GM21515 (cell line): ENCODE results near the gene CNDP1.
A peak's percentile ranks its signal among the peaks of the same experiment; 100 is the strongest.
"Not testable (repeated sequence)": the region's sequence is repeated elsewhere in the genome, so short reads cannot be mapped to it uniquely, and the experiment has no call there.

Experiments
- ATAC-seq: cut with Tn5 transposase; IDR thresholded peaks from one replicate; pipeline ENCODE4 v1.9.1; 2021; ENCODE audit not compliant: unreplicated experiment

The CNDP1 gene, protein sequence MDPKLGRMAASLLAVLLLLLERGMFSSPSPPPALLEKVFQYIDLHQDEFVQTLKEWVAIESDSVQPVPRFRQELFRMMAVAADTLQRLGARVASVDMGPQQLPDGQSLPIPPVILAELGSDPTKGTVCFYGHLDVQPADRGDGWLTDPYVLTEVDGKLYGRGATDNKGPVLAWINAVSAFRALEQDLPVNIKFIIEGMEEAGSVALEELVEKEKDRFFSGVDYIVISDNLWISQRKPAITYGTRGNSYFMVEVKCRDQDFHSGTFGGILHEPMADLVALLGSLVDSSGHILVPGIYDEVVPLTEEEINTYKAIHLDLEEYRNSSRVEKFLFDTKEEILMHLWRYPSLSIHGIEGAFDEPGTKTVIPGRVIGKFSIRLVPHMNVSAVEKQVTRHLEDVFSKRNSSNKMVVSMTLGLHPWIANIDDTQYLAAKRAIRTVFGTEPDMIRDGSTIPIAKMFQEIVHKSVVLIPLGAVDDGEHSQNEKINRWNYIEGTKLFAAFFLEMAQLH

DNA sequence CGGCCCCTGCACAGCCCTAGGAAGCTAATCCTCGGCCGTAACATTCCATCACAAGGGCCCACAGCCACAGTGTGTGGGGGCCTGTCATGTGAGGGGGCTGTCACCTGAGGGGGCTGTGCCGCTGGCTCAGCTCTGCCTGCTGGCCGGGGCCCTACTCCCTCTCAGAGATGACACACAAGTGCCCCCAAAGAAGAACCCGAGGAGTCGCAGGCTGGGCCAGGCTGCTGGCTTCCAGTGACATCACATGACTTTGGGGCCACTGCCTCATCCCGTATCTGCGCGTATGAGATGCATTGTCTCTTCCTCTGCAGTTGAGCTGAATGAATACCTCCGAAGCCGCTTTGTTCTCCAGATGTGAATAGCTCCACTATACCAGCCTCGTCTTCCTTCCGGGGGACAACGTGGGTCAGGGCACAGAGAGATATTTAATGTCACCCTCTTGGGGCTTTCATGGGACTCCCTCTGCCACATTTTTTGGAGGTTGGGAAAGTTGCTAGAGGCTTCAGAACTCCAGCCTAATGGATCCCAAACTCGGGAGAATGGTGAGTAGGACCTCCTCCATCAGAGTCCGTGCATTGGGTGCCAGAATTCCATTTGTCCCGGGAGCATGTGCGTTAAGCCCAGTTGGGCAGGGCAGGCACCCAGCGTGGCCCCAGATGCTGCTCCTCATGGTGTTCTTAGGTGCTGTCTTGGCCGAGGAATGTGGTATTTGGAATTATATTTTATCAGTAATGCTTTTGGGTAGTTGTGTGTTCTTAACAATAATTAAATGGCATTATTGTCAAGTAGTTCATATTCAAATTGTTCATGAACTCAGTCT is at the start of gene CNDP1:
TSS of gene CNDP1 (plus strand) at position 351 of the 820 bp plus-strand sequence. CDS start at position 519, 168 bp downstream.
- no peak for ATAC-seq

GRCh38 chr18:74486119-74486849 is 48.0 kb upstream of the CNDP1 start:
- ATAC-seq = no peak

DNA sequence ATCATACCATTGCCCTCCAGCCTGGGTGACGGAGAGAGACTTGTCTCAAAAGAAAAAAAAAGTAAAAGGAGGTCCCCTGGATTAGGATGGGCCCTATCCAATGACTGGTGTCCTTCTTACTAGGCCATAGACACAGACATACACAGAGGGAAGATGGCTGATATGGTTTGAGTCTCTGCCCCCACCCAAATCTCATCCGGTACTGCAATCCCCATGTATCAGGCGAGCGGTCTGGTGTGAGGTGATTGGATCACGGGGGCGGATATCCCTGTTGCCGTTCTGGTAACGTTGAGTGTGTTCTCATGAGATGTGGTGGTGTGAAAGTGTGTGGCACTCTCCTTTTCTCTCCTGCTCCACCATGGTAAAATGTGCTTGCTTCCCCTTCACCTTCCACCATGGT is 45.9 kb upstream of the CNDP1 start:
- no peak for ATAC-seq

DNA sequence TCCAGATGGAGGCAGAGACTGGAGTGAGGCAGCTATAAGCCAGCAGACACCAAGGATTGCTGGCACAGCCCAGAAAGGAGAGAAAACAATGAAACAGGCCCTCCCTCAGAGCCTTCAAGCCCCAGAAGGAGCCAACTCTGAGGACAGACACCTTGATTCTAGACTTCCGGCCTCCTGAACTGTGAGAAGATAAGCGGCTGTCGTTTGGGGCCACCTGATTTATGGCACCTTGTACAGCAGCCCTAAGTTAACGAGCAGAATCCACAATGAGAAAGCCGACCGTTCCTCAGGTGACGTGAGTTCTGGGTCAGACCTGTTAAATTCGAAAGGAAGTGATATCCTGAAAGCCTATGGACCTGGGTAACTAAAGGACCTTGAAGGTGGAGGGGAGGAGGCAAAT is 45.4 kb upstream of the CNDP1 start:
- no peak for ATAC-seq

DNA sequence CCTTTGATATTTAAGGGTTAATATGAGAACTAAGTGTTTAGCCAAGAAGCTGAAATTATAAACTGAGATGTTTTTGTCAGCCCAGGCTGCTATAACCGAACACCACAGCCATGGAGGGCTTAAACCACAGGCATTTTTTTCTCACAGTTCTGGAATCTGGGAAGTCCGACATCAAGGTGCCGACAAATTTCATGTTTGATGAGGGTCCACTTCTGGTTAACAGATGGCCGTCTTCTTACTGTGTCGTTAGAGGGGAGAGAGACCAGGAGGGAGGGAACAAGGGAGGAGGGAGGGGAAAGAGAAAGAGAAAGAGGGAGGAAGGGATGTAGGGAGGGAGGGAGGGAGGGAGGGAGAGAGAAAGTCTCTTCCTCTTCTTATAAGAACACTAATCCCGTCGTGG is 44.6 kb upstream of the CNDP1 start:
- no peak for ATAC-seq

- ATAC-seq = no peak
Measured at GRCh38 chr18:74492259-74492658, 42.0 kb upstream of the CNDP1 start.

GRCh38 chr18:74493689-74494088 is 40.6 kb upstream of the CNDP1 start:
- ATAC-seq = peak; percentile 28

- no peak for ATAC-seq
Measured at GRCh38 chr18:74494514-74494913, 39.8 kb upstream of the CNDP1 start.

GRCh38 chr18:74495581-74496507 is 38.5 kb upstream of the CNDP1 start, which contains the start of gene CNDP2:
Gene CNDP2 (plus strand): TSS chr18:74496363. CDS start chr18:74499974, 3,611 bp downstream.
- ATAC-seq = peak; percentile 72

DNA sequence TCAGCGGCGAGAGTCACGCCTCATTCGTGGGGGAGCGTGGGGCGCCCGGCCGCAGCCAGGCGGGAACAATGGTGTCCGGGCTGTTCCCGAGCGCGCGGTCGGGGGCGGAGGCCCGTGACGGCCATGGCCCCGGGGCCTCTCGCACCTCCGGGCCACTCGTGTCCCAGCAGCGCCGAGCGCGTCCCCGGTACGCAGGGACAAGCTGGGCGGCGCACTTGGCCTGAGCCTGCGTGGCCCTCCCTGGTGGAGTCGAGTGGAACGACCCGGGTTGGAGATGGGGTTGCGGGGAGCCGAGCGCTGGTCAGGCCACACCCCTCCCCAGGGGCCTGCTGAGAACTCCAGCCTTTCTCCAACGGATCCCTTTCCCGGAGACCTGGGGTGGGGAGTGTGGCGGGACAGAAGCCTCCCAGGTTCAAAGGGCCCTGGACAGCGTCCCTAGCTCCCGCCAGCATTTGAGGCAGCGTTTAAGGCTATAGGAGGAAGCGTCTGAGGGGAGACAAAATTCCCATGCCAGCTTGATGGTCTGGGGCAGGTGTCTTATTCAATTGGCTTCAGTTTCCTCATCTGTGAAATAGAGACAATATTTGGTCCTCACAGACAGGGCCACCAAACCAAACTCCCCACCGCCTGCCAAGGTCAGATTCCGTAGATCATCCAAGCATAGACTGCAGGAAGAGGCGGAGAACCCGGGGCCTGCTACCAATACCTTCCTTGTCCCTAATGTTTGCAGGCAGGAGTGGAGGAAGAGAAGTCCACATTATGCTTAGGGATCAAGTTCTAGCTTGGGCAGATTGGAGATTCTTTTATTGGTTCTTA is 37.6 kb upstream of the CNDP1 start:
- ATAC-seq = peak; percentile 26

- ATAC-seq = no peak
Measured at GRCh38 chr18:74497324-74497676, 37.0 kb upstream of the CNDP1 start.

- no peak for ATAC-seq
Measured at GRCh38 chr18:74497778-74498177, 36.5 kb upstream of the CNDP1 start.

DNA sequence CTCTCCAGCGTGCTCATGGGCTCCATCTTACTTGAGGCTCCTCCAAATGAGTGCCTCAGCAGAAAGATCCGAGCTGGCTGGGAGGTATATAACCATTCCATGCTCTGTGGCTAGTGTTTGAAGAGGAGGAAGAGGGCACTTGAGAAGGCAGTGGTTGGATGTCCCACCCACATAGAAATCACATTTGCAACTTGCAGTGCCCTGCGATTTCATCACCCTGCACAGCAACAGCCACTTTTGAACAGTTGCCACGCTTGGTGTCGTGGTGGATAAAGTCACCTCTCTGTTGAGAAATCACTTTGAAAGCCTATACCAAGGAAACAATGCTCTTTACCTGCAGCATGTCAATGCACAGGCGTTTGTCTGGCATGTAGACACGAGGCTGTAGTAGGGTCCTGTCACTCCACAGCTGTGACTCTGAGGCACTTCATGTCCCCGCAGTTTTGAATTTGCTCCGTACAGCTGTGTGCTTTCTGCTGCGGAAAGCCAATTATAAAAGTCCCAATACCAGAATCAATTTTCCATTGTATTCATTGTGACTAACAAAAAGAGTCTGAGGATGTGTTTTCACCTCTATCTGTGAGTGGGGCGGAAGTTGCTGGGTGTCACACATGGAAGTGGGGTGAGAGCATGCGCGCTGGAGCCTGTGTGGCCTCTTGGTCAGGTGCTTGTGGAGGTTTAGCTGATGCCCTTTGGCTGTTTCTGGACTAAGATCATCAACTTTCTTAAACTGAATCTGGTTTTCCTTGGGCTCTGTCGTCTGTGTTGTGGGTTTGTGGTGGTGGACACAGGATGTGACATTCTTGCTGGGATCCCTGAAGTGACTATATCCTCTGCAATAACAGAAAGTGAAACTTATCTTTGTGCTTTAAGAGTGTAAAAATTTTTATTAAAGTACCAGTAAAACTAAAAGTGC is 35.3 kb upstream of the CNDP1 start:
- peak; percentile 37 for ATAC-seq

DNA sequence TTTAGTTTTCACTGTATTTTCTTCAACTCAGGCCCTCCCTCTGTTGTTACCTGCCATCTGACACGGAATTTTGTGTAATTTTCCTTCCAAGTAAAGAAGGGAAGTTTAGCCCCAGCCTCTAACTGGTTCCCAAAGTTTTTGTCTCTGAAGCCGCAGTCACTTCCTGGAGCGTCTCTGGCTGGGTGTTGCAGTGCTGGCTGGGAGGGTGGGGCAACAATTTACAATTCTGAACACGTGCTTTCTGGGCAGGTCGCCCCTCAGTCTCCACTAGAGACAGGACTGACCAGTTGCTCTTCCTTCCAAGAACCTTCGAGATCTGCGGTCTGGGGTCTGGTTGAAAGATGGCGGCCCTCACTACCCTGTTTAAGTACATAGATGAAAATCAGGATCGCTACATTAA is 34.7 kb upstream of the CNDP1 start:
- peak; percentile 30 for ATAC-seq

DNA sequence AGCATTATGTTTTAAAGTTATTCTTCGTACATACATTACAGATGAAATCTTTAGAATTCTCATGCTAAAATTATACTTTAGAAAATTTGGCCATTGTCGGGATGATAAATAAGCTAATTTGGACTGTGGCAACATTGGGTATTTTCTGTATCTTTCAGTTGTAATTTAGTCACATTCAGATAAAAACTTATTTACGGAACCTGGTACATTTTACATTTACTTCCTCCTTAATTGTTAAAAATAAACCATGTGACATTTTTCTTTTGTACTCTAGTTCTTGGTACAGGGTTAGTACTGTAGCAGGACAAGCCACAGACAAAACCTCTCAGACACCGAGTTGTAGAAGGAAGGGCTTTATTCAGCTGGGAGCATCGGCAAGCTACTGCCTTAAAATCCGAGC is 33.9 kb upstream of the CNDP1 start:
- ATAC-seq = no peak

GRCh38 chr18:74500774-74501173 is 33.5 kb upstream of the CNDP1 start:
- not testable (repeated sequence) for ATAC-seq

- ATAC-seq = no peak
Measured at GRCh38 chr18:74501386-74501785, 32.9 kb upstream of the CNDP1 start.

DNA sequence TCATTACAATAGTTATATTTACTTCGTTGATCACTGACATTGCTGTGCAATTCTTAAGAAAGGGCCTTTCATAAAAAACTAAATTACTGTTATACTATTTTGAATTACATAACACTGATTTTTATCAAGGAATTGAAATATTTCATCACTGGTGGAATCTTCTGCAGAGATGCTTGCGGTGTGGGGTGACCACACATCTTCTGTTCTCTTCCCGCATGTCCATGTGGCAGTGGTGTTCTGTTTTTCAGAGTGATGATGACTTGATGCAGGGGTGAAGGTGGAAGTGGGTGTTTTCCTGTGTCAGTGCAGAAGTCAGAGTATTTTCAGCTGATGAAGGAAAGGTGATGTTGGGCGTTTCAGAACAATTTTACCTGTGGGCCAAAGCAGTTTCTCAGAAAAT is 31.2 kb upstream of the CNDP1 start:
- no peak for ATAC-seq
